Keratinocyte (primary cell): ENCODE data around the gene PEX10. TPM values are rescaled to one million over a fixed set of nuclear protein-coding genes. Genes with fewer than 3 reads are reported as not detected.

Source experiments
- DNase-seq: peaks from one replicate; pipeline ENCODE4 v3.0.0-alpha.2; 2011; ENCODE audit warnings: low read depth, missing footprints, low spot score
- FAIRE-seq: peaks from 2 replicates; lab custom pipeline; 2011; peaks lifted over from hg19 to GRCh38; lab: Jason Lieb, UNC
- H2AFZ ChIP-seq: 2 replicates; pipeline ENCODE4 v1.6.0; 2012; ENCODE audit warnings: low read length, control low read depth, inconsistent platforms; ENCODE audit not compliant: control insufficient read depth
- H3K27ac ChIP-seq: 2 replicates; pipeline ENCODE4 v1.5.1; 2011; ENCODE audit warnings: low read length; ENCODE audit not compliant: control insufficient read depth, insufficient read depth
- H3K27me3 ChIP-seq: 3 replicates; pipeline ENCODE4 v1.6.0; 2011; ENCODE audit warnings: low read length; ENCODE audit not compliant: control insufficient read depth, insufficient read depth; ENCODE audit errors: extremely low read depth
- H3K36me3 ChIP-seq, 2 experiments: 2 replicates in 1 of 2; 3 replicates in 1 of 2; pipeline ENCODE4 v1.5.1; 2011; ENCODE audit warnings: low read length in 2 of 2, mild to moderate bottlenecking in 1 of 2; ENCODE audit not compliant: control insufficient read depth in 2 of 2, insufficient read depth in 2 of 2; ENCODE audit errors: extremely low read depth in 1 of 2
- H3K4me1 ChIP-seq: 3 replicates; pipeline ENCODE4 v1.5.1; 2011; ENCODE audit warnings: low read length; ENCODE audit not compliant: control insufficient read depth, insufficient read depth; ENCODE audit errors: extremely low read depth
- H3K4me2 ChIP-seq: 3 replicates; pipeline ENCODE4 v1.6.0; 2011; ENCODE audit warnings: low read depth, low read length; ENCODE audit not compliant: control insufficient read depth, insufficient read depth; ENCODE audit errors: extremely low read depth
- H3K4me3 ChIP-seq, 3 experiments: fragments of 200-600 bp in 1 of 3; sonication (generic) in 1 of 3; 2 replicates in 2 of 3; 3 replicates in 1 of 3; pipeline ENCODE4 v1.5.1; 2011 to 2016; ENCODE audit warnings: low read length in 3 of 3, mild to moderate bottlenecking in 3 of 3, control low read depth in 2 of 3, inconsistent platforms in 1 of 3, low read depth in 1 of 3, mixed read lengths in 1 of 3, mixed run types in 1 of 3, moderate library complexity in 1 of 3; ENCODE audit not compliant: control insufficient read depth in 2 of 3, insufficient read depth in 2 of 3; ENCODE audit errors: extremely low read depth in 1 of 3
- H3K79me2 ChIP-seq: 2 replicates; pipeline ENCODE4 v1.6.0; 2012; ENCODE audit warnings: low read length; ENCODE audit not compliant: control insufficient read depth, insufficient read depth
- H3K9ac ChIP-seq: 3 replicates; pipeline ENCODE4 v1.6.0; 2011; ENCODE audit warnings: low read length; ENCODE audit not compliant: control insufficient read depth, insufficient read depth; ENCODE audit errors: extremely low read depth
- H3K9me1 ChIP-seq: 3 replicates; pipeline ENCODE4 v1.6.0; 2011; ENCODE audit warnings: low read length; ENCODE audit not compliant: control insufficient read depth, insufficient read depth; ENCODE audit errors: extremely low read depth
- H3K9me3 ChIP-seq: 2 replicates; pipeline ENCODE4 v1.5.1; 2012; ENCODE audit warnings: low read depth, low read length; ENCODE audit not compliant: control insufficient read depth
- H4K20me1 ChIP-seq: 3 replicates; pipeline ENCODE4 v1.6.0; 2011; ENCODE audit warnings: low read length; ENCODE audit not compliant: control insufficient read depth, insufficient read depth; ENCODE audit errors: extremely low read depth
- EZH2 ChIP-seq: IDR thresholded peaks from one replicate; pipeline ENCODE4 v1.6.1; 2012; ENCODE audit warnings: inconsistent platforms, mild to moderate bottlenecking, low read length, moderate library complexity
- dilution Hi-C: fragments of 300-500 bp; cut with MboI; formaldehyde crosslinking; loops from one replicate; pipeline ENCODE4 v1.7.0; 2020; ENCODE audit warnings: low sequenced_read_pairs; ENCODE audit not compliant: extremely low pct_ligation_motif_present
- polyA plus RNA-seq, 5 experiments: library from polyadenylated mRNA; depleted of rRNA in 3 of 5; stranded (reverse) in 3 of 5; stranded (forward) in 1 of 5; unstranded in 1 of 5; fragments of >200 nt; gene quantifications; 1 replicate in 1 of 5; 2 replicates in 3 of 5; 3 replicates in 1 of 5; pipeline versions ENCODE4 v1.2.1 to v1.2.3, GENCODE V29; 2011 to 2012; ENCODE audit warnings: missing spikeins in 2 of 5, low read depth in 1 of 5, low replicate concordance in 1 of 5
- TF ChIP-seq, protein P1 (sequence below), 3 experiments: IDR thresholded peaks in 1 of 3; conservative IDR thresholded peaks in 1 of 3; optimal IDR thresholded peaks in 1 of 3; 2 replicates in 2 of 3; 3 replicates in 1 of 3; pipeline versions ENCODE3 to v1.5.1; 2011; ENCODE audit warnings: low read length in 3 of 3, mild to moderate bottlenecking in 3 of 3, moderate library complexity in 2 of 3, control low read depth in 1 of 3, inconsistent platforms in 1 of 3; ENCODE audit not compliant: insufficient read depth in 2 of 3; ENCODE audit errors: extremely low read depth in 1 of 3

PEX10 gene
- polyA plus RNA-seq, 1 donor (not counting 4 experiments of a cell fraction or from before 2014, with no cell fraction given), result 13.8 TPM

DNA sequence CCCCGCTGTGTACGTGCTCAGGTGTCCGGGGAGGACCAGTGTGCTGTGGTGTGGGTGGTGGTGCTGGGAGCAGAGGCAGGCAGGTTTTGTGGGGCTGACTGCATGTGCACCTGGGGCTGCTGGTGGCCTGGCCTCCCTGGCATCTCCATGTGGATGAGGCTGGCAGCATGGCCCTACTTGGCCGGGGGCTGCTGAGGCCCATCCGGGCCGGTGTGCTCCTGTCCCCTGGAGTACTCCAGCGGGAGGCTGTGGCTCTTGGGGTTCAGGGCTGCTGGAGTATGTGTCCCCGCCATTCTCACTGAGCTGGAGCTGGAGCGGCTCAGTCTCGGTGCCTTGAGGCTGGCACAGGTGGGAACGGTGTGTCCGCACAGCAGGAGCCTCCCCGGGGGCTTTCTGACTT is 20.8 kb upstream of the PEX10 start:
- no peak for FAIRE-seq
- Histone ChIP-seq H4K20me1 (peaks cover 33% of the 10 kb centered on the region), H2AFZ (no peak overlapping the region), H3K9ac (no peak overlapping the region), H3K9me3 (peaks cover 2% of the 10 kb centered on the region), H3K4me1 (peaks cover 32% of the 10 kb centered on the region), H3K4me3 (no peak overlapping the region), H3K27me3 (no peaks in the 10 kb centered on the region), H3K4me2 (no peak overlapping the region), H3K36me3 (peaks cover 20 to 47% of the 10 kb centered on the region in 2 experiments), H3K79me2 (peaks cover 98% of the 10 kb centered on the region), H3K9me1 (no peaks in the 10 kb centered on the region), H3K27ac (no peak overlapping the region)
- no peak for TF ChIP-seq EZH2
- TF ChIP-seq, protein P1, sequence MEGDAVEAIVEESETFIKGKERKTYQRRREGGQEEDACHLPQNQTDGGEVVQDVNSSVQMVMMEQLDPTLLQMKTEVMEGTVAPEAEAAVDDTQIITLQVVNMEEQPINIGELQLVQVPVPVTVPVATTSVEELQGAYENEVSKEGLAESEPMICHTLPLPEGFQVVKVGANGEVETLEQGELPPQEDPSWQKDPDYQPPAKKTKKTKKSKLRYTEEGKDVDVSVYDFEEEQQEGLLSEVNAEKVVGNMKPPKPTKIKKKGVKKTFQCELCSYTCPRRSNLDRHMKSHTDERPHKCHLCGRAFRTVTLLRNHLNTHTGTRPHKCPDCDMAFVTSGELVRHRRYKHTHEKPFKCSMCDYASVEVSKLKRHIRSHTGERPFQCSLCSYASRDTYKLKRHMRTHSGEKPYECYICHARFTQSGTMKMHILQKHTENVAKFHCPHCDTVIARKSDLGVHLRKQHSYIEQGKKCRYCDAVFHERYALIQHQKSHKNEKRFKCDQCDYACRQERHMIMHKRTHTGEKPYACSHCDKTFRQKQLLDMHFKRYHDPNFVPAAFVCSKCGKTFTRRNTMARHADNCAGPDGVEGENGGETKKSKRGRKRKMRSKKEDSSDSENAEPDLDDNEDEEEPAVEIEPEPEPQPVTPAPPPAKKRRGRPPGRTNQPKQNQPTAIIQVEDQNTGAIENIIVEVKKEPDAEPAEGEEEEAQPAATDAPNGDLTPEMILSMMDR (optimal IDR thresholded peaks at IDR 0.05 in 1 of 3, IDR thresholded peaks at IDR 0.05 in 1 of 3, conservative IDR thresholded peaks at IDR 0.05 in 1 of 3; ENCODE audit: extremely low read depth in 1 of 3, insufficient read depth in 2 of 3, low read length in 3 of 3), result no peak
- no peak for DNase-seq
- dilution Hi-C loops, result no loop called here

DNA sequence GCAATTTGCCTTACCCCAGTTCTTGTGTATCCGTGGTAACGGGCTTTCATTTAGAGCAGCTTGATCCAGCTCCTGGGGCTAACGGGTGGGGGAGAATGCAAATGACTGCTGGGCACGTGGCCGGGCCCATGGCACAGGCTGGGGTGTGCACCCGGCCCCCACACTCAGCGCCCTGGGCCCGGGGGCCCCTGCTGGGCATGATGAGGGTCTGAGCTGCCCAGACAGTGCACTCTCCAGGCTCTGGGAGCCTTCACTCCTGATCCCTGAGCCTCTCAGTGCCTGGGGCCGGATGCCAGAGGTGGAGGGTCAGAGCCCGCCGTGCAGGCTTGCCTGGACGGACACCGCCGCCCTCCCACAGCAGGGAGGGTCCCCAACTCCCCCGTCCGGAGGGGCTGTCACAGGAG is 20.1 kb upstream of the PEX10 start:
- Histone ChIP-seq H3K27me3 (no peaks in the 10 kb centered on the region), H2AFZ (no peak overlapping the region), H3K79me2 (peaks cover 95% of the 10 kb centered on the region), H3K27ac (no peak overlapping the region), H3K4me3 (no peak overlapping the region), H3K4me1 (peaks cover 39% of the 10 kb centered on the region), H3K9ac (no peak overlapping the region), H3K4me2 (no peak overlapping the region), H3K9me3 (peaks cover 2% of the 10 kb centered on the region), H4K20me1 (peaks cover 27% of the 10 kb centered on the region), H3K9me1 (no peaks in the 10 kb centered on the region), H3K36me3 (peaks cover 14 to 42% of the 10 kb centered on the region in 2 experiments)
- dilution Hi-C loops, result no loop called here
- FAIRE-seq (no peak), DNase-seq (no peak)
- TF ChIP-seq EZH2, result no peak
- TF ChIP-seq, protein P1 (optimal IDR thresholded peaks at IDR 0.05 in 1 of 3, IDR thresholded peaks at IDR 0.05 in 1 of 3, conservative IDR thresholded peaks at IDR 0.05 in 1 of 3; ENCODE audit: extremely low read depth in 1 of 3, insufficient read depth in 2 of 3, low read length in 3 of 3), result no peak
